ENCODE measurements around the gene CCNYL1. TPM values are rescaled to one million over a fixed set of nuclear protein-coding genes. Genes with fewer than 3 reads are reported as not detected.

The CCNYL1 gene
- polyA plus RNA-seq, 1 of the 3 experiments (the other 2 are of a cell fraction) = 8.7 TPM

GRCh38 chr2:207775473-207775872 is 64.0 kb downstream of the CCNYL1 start:
- CTCF ChIA-PET = no interaction called here
- TF ChIP-seq FOXJ3 (CRISPR knock-in tag; IDR thresholded peaks at IDR 0.05) (no peak), SMC3 (IDR thresholded peaks at IDR 0.05; ENCODE audit: low read depth, low read length) (no peak), SIN3A (IDR thresholded peaks at IDR 0.05; ENCODE audit: borderline replicate concordance, low read depth, low read length) (no peak), YY1 (IDR thresholded peaks at IDR 0.05; ENCODE audit: low read depth) (no peak), FOSL2 (IDR thresholded peaks at IDR 0.05; ENCODE audit: borderline replicate concordance, low read depth) (no peak), EZH2phosphoT487 (IDR thresholded peaks at IDR 0.05; ENCODE audit: borderline replicate concordance, low read depth) (no peak), NFIC (IDR thresholded peaks at IDR 0.05; ENCODE audit: borderline replicate concordance) (no peak), RFX5 (IDR thresholded peaks at IDR 0.05; ENCODE audit: low read length) (no peak), RCOR1 (IDR thresholded peaks at IDR 0.05; ENCODE audit: low read length) (no peak), JUND (IDR thresholded peaks at IDR 0.05) (no peak), GABPA (IDR thresholded peaks at IDR 0.05; ENCODE audit: low read depth) (no peak), RXRA (IDR thresholded peaks at IDR 0.05; ENCODE audit: borderline replicate concordance, low read depth) (no peak)
- TF ChIP-seq, protein P1, sequence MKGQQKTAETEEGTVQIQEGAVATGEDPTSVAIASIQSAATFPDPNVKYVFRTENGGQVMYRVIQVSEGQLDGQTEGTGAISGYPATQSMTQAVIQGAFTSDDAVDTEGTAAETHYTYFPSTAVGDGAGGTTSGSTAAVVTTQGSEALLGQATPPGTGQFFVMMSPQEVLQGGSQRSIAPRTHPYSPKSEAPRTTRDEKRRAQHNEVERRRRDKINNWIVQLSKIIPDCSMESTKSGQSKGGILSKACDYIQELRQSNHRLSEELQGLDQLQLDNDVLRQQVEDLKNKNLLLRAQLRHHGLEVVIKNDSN (IDR thresholded peaks at IDR 0.05; ENCODE audit: borderline replicate concordance, low read depth) = no peak
- TF ChIP-seq, protein P2, sequence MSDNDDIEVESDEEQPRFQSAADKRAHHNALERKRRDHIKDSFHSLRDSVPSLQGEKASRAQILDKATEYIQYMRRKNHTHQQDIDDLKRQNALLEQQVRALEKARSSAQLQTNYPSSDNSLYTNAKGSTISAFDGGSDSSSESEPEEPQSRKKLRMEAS (IDR thresholded peaks at IDR 0.05; ENCODE audit: low read depth) = no peak
- Histone ChIP-seq H3K27ac (ENCODE audit: low read depth in 2 of 2, low read length in 1 of 2) (no peak overlapping the region), H3K4me3 (ENCODE audit: low read depth in 2 of 2, low read length in 1 of 2) (no peak overlapping the region), H3F3A (replicated peaks; ENCODE audit: insufficient read depth) (no peaks in the 10 kb centered on the region), H2AFZ (ENCODE audit: low read depth) (no peak overlapping the region), H3K9me3 (no peaks in the 10 kb centered on the region), H3K4me2 (no peak overlapping the region), H3K27me3 (ENCODE audit: insufficient read depth) (no peaks in the 10 kb centered on the region), H3K9me2 (no peaks in the 10 kb centered on the region), H3K4me1 (ENCODE audit: control insufficient read depth in 1 of 2, insufficient read depth in 2 of 2, low read depth in 1 of 2, low read length in 1 of 2) (no peaks in the 10 kb centered on the region), H4K20me1 (ENCODE audit: insufficient read depth) (no peaks in the 10 kb centered on the region), H3K9ac (no peak overlapping the region), H3K36me3 (replicated peaks in 1 of 2; ENCODE audit: control insufficient read depth in 1 of 2, insufficient read depth in 2 of 2, low read length in 1 of 2) (no peaks in the 10 kb centered on the region), H3K79me2 (ENCODE audit: insufficient read depth) (no peaks in the 10 kb centered on the region)
- no peak for DNase-seq
- 86% methylated on average over 3 of the region's 3 CpGs for WGBS (ENCODE audit: low lambda C conversion rate)
- POLR2A ChIA-PET = no interaction called here

DNA sequence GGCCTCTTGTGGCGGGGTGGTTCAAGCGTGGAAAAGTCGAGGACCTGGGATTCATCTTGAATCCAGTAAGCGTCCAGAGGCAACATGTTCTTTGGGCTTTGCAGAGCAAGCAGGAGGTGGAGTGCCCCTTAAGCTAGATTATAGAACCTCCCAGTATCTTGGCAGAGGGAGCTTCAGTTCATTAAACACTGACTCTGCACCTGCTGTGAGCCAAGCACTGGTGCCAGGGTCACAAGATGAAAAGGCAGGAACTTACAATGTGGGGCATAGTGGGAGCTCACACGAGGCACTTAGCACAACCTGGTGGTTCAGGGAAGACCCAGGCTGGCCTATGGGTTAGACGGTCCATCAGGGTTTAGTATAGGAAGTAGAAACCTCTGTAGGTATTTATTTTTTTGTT is 65.7 kb downstream of the CCNYL1 start:
- CTCF ChIA-PET = interaction anchor here (0.7 to 1.8 kb wide), 2 partner anchors 31 to 198 kb away, joined by 3 to 7 read pairs; no protein-coding TSS in a partner anchor
- 89% methylated on average over 6 of the region's 6 CpGs for WGBS (ENCODE audit: low lambda C conversion rate)
- TF ChIP-seq GATA2 (CRISPR knock-in tag; IDR thresholded peaks at IDR 0.05) (no peak), SMC3 (IDR thresholded peaks at IDR 0.05; ENCODE audit: low read depth, low read length) (no peak), RAD21 (IDR thresholded peaks at IDR 0.05; ENCODE audit: low read length) (no peak), ELF1 (IDR thresholded peaks at IDR 0.05) (no peak), TAF1 (IDR thresholded peaks at IDR 0.05; ENCODE audit: borderline replicate concordance, low read depth, low read length) (no peak), JUND (IDR thresholded peaks at IDR 0.05) (no peak), CTCF (IDR thresholded peaks at IDR 0.05) (no peak), RFX5 (IDR thresholded peaks at IDR 0.05; ENCODE audit: low read length) (no peak), TEAD4 (IDR thresholded peaks at IDR 0.05; ENCODE audit: borderline replicate concordance, insufficient read depth) (no peak), NRF1 (IDR thresholded peaks at IDR 0.05; ENCODE audit: low read depth, low read length) (no peak)
- TF ChIP-seq, protein P3, sequence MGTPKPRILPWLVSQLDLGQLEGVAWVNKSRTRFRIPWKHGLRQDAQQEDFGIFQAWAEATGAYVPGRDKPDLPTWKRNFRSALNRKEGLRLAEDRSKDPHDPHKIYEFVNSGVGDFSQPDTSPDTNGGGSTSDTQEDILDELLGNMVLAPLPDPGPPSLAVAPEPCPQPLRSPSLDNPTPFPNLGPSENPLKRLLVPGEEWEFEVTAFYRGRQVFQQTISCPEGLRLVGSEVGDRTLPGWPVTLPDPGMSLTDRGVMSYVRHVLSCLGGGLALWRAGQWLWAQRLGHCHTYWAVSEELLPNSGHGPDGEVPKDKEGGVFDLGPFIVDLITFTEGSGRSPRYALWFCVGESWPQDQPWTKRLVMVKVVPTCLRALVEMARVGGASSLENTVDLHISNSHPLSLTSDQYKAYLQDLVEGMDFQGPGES (IDR thresholded peaks at IDR 0.05; ENCODE audit: low read depth, low read length) = no peak
- TF ChIP-seq, protein P4, sequence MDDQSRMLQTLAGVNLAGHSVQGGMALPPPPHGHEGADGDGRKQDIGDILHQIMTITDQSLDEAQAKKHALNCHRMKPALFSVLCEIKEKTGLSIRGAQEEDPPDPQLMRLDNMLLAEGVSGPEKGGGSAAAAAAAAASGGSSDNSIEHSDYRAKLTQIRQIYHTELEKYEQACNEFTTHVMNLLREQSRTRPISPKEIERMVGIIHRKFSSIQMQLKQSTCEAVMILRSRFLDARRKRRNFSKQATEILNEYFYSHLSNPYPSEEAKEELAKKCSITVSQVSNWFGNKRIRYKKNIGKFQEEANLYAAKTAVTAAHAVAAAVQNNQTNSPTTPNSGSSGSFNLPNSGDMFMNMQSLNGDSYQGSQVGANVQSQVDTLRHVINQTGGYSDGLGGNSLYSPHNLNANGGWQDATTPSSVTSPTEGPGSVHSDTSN (IDR thresholded peaks at IDR 0.05) = no peak
- TF ChIP-seq, protein P1 (IDR thresholded peaks at IDR 0.05; ENCODE audit: borderline replicate concordance, low read depth) = no peak

More for the DNA sequence above, 65.7 kb downstream of the CCNYL1 start:
- no peaks in the 10 kb centered on the region for H3K27me3 ChIP-seq (ENCODE audit: insufficient read depth)
- H3K4me2 ChIP-seq = no peak overlapping the region
- POLR2A ChIA-PET = no interaction called here
- H3K36me3 ChIP-seq (replicated peaks in 1 of 2; ENCODE audit: control insufficient read depth in 1 of 2, insufficient read depth in 2 of 2, low read length in 1 of 2) = no peaks in the 10 kb centered on the region
- H3K9me3 ChIP-seq = no peaks in the 10 kb centered on the region
- H3K9ac ChIP-seq = no peak overlapping the region
- no peaks in the 10 kb centered on the region for H3K9me2 ChIP-seq
- no peak overlapping the region for H3K4me3 ChIP-seq (ENCODE audit: low read depth in 2 of 2, low read length in 1 of 2)
- H3K27ac ChIP-seq (ENCODE audit: low read depth in 2 of 2, low read length in 1 of 2) = no peak overlapping the region
- H2AFZ ChIP-seq (ENCODE audit: low read depth) = no peak overlapping the region
- no peaks in the 10 kb centered on the region for H3K79me2 ChIP-seq (ENCODE audit: insufficient read depth)
- peaks cover 0 to under 1% of the 10 kb centered on the region in 2 experiments; a peak in 1 of 4 replicates for H3K4me1 ChIP-seq (ENCODE audit: control insufficient read depth in 1 of 2, insufficient read depth in 2 of 2, low read depth in 1 of 2, low read length in 1 of 2)
- no peaks in the 10 kb centered on the region for H3F3A ChIP-seq (replicated peaks; ENCODE audit: insufficient read depth)
- DNase-seq = no peak
- no peaks in the 10 kb centered on the region for H4K20me1 ChIP-seq (ENCODE audit: insufficient read depth)

All from SK-N-SH (cell line).